ENCODE data around the gene IL18RAP. TPM values are rescaled to one million over a fixed set of nuclear protein-coding genes. Genes with fewer than 3 reads are reported as not detected.

IL18RAP gene
- total and polyA plus RNA-seq, 2 experiments from 2014 or later = not detected

- no peak for TF ChIP-seq ZNF462 (CRISPR knock-in tag; IDR thresholded peaks at IDR 0.05)
- no peak for TF ChIP-seq JUNB (IDR thresholded peaks at IDR 0.05; ENCODE audit: unreplicated experiment)
- TF ChIP-seq ZNF331 (CRISPR knock-in tag; IDR thresholded peaks at IDR 0.05; ENCODE audit: low read depth) = no peak
- TF ChIP-seq ZNF114 (CRISPR knock-in tag; IDR thresholded peaks at IDR 0.05) = no peak
- TF ChIP-seq ETS1 (IDR thresholded peaks at IDR 0.05) = no peak
These were observed 47.2 kb downstream of the IL18RAP start (continued) for GRCh38 chr2:102470168-102470567.

DNA sequence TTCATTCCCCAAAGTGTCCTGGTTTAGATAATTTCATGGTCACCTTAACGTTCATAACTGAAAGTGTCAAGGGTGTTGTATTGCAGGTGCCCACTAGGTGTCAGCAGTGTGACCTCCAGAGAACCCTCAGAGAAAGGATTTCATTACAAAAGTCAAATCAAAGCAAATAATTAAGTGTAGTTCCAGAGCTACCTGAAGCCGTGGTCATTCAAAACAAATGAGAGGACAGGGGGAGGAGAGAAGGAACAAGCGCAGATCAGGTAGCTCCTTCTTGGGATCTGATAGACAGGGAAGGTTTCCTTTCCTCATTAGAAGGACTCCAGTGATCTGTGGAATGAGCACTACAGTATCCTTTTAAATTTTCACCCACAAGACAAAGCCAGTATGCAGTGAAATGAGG is 50.1 kb downstream of the IL18RAP start, which contains the start of gene SLC9A4:
Gene SLC9A4, plus strand, starts transcription at position 207 of the 400 bp plus-strand sequence. CDS start 534 bp downstream, outside the sequence.
- H3K36me3 Mint-ChIP-seq (ENCODE audit: low read depth) = no peaks in the 10 kb centered on the region
- no peaks in the 10 kb centered on the region for H3K36me3 ChIP-seq (ENCODE audit: insufficient read depth)
- peaks cover 2% of the 10 kb centered on the region for H3K27me3 Mint-ChIP-seq (ENCODE audit: insufficient read depth, low read depth, poor library complexity)
- no peaks in the 10 kb centered on the region for H4K20me1 ChIP-seq (replicated peaks; ENCODE audit: insufficient read depth)
- H3K27me3 ChIP-seq (ENCODE audit: insufficient read depth) = no peaks in the 10 kb centered on the region
- H3K4me3 ChIP-seq = no peak within 1 kb of the TSS
- no peak within 1 kb of the TSS for H3K4me3 Mint-ChIP-seq
- TF ChIP-seq STAT1 (IDR thresholded peaks at IDR 0.05; ENCODE audit: unreplicated experiment) (no peak), CTCF (conservative IDR thresholded peaks at IDR 0.05; ENCODE audit: low read depth in 2 of 2) (peak; percentile 82 to 94)
- H3K27ac ChIP-seq (ENCODE audit: low read depth) = no peak within 1 kb of the TSS
- peak; percentile 81 for DNase-seq (ENCODE audit: low spot score)
- no peaks in the 10 kb centered on the region for H3F3A ChIP-seq (replicated peaks; ENCODE audit: low read depth)
- H3K4me1 ChIP-seq (ENCODE audit: insufficient read depth) = no peaks in the 10 kb centered on the region
- ATAC-seq = peak; percentile 72
- peak within 1 kb of the TSS; percentile 8 for H2AFZ ChIP-seq
- no peak within 1 kb of the TSS for H3K27ac Mint-ChIP-seq
- H3K4me1 Mint-ChIP-seq = peaks cover 3% of the 10 kb centered on the region; the same call in 2 of the 3 replicates
- peaks cover 6% of the 10 kb centered on the region; the same call in 1 of the 2 replicates for H3K9me2 ChIP-seq (ENCODE audit: insufficient read depth)
- peaks cover 12% of the 10 kb centered on the region; the same call in 2 of the 3 replicates for H3K9me3 Mint-ChIP-seq
- no peaks in the 10 kb centered on the region for H3K79me2 ChIP-seq (replicated peaks; ENCODE audit: insufficient read depth)
- no peak within 1 kb of the TSS for H3K4me2 ChIP-seq

All from GM23338 (cell line).